GM21390 (cell line): ENCODE measurements around the gene NID1.
"Not testable (repeated sequence)": the region's sequence is repeated elsewhere in the genome, so short reads cannot be mapped to it uniquely, and the experiment has no call there.

Source experiments
- ATAC-seq: cut with Tn5 transposase; IDR thresholded peaks from one replicate; pipeline ENCODE4 v1.9.1; 2021; ENCODE audit not compliant: unreplicated experiment

The NID1 gene

DNA sequence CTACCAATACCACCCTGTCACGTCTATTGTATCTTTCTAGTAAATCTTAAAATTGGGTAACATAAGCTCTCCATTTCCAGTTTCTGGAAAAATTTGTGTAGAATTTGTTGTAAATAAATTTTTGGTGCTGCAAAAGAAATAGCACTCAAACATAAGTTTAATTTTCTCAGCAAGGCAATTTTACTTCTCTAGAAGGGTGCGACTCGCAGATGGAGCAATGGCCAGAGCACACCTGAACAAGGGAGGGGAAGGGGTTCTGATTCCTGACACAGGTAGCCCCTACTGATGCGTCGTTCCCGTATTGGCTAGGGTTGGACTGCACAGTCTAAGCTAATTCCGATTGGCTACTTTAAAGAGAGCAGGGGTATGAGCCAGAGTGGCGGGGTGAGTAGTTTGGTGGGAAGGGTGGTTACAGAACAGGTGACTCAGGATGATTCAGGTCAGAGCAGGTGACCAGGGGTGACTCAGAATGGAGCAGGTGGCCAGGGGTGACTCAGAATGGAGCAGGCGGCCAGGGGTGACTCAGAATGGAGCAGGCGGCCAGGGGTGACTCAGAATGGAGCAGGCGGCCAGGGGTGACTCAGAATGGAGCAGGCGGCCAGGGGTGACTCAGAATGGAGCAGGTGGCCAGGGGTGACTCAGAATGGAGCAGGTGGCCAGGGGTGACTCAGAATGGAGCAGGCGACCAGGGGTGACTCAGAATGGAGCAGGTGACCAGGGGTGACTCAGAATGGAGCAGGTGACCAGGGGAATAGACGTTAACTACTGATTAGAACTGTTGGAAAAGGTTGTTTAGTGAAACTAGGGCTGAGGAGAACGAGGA lies 32.0 kb upstream of the NID1 start:
- ATAC-seq = not testable (repeated sequence)

DNA sequence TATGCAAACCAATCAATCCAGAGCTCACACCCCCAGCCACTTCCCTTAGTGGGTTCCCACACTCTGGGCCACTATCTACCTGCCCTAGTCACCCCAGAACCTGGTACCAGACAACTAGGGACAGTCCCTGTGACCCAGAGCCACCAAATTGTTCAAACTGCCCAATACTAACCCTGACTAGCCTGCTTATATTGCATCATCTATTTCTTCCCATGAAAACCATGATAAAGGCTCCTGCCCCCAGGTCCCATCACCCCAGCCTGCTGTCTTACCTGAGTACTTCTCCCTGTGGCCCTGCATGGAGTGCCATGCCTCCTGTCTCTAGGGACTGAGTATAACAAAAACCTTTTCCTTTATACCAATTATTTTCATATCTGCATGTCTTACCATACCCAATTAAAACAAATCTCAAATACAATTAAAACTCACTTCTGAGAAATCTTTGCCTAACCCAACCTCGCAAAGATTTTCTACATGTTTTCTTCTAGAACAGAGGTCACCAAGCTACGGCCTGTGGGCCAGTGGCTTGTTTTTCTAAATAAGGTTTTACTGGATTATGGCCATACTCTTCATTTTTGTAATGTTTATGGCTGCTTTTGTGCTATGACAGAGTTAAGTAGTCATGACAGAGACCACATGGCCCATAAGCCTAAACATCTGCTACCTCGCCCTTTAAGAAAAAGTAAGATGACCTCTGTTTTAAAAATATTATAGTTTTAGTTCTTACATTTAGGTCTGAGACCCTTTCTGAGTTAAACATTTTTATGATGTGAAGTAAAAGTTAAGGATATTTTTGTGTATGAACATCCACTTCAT lies 31.0 kb upstream of the NID1 start:
- ATAC-seq = no peak

DNA sequence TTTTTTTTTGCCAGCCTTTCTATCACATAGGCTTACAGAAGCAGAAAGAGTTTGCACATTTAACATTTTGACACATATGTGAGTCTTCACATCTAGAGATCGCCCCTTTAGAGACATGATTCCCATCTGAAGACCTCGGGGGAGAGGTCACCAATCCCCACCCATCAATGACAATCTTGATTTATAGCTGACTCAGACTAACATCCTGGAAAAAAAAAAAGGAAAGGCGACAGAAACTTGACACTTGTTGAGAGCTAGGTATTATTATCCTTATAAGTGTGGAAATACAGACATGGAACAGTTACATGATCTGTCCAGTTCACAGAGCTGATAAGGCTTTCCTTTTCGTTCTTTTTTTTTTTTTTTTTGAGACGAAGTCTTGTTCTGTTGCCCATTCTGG lies 28.0 kb upstream of the NID1 start:
- ATAC-seq = no peak

DNA sequence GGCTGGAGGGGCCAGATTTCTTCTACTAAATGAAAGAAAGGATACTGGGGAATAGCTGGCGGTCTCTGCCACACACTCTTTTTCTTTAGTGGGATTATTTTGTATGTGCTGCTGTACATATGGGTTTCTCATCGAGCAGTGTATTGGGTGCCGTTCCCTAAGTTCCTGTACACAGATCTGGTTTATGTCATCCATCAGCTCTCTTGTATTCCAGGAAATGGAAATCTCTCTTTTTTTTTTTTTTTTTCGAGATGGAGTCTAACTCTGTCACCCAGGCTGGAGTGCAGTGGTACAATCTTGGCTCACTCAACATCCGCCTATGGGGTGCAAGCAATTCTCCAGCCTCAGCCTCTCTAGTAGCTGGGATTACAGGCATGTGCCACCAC lies 27.0 kb upstream of the NID1 start:
- ATAC-seq = no peak

DNA sequence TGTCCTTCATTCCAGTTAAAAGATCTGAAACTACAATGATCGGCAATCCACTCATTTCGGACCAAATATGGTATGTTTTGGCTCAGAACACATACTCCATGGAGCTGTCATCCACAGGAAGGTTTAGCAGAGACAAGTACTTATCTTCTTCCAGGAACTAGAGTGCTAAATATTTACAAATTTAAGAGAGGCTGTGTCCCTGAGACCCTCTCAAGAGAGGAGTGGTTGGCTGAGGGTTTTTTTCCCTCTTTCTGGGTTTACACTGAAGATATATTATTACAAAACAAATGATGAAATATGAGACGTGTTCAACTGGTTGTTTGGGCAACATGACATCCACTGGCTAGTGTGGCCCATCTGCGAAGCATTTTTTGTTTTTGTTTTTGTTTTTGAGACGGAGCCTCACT lies 25.9 kb upstream of the NID1 start:
- ATAC-seq = no peak

DNA sequence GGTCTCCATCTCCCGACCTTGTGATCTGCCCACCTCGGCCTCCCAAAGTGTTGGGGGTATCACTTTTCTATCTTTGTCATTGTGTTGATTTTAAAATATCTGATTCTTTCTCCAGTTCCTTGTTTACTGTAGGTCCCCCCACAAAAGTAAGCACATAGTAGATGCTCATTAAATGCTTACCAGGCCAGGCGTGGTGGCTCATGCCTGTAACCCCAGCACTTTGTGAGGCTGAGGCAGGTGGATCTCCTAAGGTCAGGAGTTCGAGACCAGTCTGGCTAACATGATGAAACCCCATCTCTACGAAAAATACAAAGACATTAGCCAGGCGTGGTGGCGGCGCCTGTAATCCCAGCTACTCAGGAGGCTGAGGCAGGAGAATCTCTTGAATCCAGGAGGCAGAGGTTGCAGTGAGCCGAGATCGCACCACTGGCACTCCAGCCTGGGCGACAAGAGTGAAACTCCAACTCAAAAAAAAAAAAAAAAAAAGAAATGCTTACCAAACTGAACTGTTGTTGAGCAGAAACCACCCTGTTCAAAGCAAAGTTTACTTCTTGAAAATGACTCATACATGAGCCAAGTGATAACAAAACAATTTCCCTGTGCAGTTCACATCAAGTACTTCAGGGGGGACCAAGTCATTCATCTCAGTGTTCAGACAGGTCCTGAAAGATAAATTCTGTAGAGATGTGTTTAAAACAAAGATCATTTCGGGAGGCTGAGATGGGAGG lies 24.3 kb upstream of the NID1 start:
- no peak for ATAC-seq

DNA sequence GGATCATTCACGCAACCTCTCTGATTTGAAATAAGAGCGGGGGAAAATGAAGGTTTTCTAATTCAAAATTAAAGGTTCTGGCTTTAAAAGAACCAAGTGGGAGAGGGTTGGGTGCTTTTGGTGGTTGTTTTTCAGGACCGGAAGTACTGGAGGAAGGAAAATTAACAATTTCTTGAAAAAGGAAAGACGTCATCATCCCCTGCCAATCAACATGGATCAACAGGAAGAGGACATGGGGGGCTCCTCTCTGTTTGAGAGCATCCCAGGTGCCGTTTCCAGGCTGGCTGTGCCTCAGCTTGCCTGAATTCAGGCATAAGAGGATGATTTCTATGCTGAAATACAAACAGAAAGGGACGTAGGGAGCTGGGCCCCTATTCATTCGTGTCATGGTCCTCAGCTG lies 21.6 kb upstream of the NID1 start:
- no peak for ATAC-seq

DNA sequence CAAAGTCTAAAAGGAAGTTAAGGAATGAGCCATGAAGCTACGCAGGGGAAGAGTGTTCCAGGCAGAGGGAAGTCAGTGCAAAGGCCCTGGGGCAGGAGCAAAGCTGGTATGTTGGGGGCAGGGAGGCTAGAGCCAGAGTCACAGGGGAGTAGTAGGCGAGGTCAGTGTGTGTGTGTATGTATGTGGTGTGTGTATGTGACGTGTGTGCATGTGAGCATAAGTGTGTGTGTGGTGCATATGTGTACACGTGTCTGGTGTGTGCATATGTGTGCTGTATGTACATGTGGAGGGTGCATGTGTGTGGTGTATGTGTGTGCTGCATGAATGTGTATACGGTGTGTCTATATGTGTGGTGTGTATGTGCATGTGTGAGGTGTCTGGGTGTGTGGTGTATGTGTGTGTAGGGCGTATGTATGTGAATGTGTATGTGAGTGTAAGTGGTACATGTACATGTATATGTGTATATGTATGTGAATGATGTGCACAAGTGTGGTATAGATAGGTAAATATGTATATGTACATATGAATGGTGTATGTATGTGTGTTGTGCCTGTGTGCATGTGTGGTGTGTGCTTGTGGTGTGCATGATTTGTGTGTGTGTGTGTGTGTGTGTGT lies 20.8 kb upstream of the NID1 start:
- no peak for ATAC-seq

DNA sequence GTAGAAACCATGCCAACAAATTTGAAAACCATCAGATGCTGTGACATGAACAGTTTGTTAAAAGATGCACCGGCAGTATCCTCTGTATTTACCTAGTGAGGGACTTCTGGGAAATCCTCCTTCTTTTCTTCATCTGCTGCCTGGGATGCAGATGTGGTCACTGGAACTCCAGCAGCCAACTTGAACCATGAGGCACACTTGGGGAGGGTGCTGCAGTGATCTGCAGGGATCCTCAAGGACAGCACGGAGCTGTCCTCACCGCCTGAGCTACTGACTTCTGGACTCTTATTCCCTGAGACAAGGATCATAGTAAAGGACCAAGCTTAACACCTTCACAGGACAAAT lies 19.5 kb upstream of the NID1 start:
- no peak for ATAC-seq

DNA sequence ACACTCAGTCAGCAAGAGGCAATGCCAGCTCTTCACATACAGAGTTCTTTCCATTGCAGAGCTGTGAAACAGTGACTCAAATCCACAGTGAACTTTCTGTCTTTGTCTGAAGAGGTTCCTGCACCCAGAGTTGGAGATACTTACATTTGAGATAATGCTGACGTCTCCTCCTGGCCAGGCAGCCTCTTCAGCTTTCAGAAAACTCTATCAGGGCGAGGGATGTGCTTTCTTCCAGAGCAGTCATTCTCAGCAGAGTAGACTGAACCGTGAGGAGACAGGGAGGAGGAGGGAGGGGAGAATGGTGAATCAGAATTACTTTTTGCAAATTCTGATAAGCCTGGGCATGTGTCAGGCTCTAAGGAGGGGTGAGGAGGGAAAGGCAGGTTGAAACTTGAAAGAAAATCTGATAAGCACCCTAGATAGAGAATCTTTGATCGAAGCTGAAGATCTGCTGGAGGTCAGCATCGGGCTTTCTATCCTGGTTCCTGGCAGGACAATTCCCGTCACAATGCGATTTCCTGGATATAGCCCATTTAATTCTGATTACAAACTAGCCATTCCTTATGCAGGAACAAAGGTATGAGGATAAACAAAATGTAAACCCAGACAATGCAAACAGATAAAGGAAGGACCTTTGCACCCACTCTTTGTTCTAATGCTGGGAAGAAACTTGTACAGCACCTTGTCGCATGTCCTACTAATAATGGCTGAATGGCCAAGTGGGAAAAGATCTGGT lies 18.9 kb upstream of the NID1 start:
- ATAC-seq = no peak

DNA sequence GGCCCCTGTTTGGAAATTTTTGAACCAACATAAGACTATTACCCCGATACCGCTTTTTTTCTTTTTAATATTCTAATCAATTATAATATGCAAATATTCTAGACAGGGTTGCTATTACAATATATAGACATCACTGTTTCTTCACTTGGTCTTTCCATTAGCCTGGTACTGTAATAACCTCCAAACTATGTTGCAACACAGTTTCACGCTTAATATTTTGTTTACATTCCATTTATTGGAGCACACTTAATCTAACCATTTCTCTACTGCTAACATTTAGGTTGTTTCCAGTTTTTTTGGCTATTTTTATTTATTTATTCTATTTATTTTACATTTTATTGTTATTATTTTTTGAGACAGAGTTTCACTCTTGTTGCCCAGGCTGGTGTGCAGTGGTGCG lies 17.6 kb upstream of the NID1 start:
- ATAC-seq = no peak

DNA sequence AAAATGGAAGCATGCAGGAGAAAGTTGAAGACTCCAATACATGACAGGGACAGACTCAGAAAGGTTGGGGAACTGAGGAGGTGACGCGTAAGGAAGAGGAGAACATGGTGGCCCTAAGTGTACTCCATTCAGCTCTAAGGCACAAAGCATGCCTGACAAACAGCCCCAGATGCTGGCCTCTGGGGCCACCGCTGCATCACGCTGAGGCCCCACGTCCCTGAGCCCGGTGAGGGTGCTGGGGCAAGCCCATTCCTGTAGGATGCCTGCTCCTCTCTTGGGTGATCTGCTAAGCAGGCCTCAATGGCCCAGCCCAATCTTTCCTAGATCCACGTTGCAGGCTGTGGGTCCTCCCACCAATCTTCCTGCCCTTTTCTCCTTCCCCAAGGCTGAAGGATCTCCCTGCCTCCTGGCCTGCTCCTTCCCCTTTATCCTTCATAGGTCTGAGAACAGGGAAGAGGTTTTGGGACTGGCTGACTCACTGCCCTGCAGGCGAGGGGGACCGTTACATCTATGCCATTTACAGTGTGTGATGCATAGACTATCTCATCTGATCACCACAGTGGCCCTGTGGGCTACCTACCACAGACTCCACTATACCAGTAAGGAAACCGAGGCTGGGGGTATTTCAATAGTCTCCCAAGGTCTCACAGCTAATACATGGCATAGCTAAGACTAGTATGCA lies 16.8 kb upstream of the NID1 start:
- no peak for ATAC-seq

DNA sequence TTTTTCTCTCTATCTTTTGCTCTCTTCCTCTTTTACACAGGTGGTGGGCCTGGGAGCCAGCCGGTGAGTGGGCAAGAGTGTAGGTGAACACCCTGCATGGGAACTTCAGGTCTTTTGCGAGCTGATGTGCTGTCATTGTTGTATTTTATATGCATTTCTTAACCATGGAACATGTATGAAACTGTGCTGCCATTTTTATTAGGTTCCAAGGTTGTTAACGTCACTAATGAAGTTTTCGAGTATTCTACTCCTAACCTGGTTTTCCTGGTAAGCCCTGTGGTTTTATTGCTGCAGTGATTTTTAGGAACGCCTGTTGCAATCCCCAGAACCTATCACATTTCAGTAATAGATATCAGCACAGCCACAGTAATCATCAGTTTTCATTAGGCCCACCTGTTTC lies 14.8 kb upstream of the NID1 start:
- no peak for ATAC-seq

DNA sequence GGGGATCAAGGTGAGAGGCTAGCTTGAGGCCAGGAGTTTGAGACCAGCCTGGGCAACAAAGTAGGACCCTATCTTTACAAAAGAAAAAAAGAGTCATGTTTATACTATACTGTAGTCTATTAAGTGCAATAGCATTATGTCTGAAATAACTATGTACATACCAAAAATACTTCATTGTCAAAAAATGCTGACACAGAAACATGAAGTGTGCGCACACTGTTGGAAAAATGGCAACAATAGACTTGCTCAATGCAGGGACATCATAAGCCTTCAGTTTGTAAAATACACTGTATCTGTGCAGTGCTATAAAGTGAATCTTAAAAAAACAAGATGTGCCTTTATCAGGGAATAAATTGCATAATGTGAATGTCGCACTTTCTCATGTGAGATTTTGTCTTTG lies 14.1 kb upstream of the NID1 start:
- ATAC-seq = no peak

DNA sequence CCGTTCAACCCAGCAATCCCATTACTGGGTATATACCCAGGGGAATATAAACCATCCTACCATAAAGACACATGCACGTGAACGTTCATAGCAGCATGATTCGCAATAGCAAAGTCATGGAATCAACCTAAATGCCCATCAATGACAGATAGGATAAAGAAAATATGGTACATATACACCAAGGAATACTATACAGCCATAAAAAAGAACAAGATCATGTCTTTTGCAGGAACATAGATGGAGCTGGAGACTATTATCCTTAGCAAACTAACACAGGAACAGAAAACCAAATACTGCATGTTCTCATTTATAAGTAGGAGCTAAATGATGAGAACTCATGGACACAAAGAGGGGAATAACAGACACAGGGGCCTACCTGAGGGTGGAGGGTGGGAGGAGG lies 13.2 kb upstream of the NID1 start:
- ATAC-seq = not testable (repeated sequence)

DNA sequence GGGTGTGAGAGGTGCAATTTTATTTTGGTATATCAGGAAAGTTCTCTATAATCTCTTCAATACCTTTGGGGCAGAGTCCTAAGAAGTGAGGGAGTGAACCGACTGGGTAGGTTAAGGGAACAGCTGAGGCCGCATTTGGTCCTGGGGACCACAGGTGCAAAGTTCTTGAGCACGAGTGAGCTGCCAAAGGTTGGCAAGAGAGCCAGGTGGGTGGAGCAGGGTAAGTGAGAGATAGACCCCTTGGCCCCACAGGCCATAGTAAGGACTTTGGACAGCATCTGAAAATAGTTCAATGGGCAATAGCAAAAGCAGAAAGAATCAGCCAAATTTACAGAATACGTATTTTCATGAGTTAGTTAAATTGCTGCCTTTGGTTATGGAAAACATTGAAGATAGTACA lies 11.0 kb upstream of the NID1 start:
- ATAC-seq = no peak

DNA sequence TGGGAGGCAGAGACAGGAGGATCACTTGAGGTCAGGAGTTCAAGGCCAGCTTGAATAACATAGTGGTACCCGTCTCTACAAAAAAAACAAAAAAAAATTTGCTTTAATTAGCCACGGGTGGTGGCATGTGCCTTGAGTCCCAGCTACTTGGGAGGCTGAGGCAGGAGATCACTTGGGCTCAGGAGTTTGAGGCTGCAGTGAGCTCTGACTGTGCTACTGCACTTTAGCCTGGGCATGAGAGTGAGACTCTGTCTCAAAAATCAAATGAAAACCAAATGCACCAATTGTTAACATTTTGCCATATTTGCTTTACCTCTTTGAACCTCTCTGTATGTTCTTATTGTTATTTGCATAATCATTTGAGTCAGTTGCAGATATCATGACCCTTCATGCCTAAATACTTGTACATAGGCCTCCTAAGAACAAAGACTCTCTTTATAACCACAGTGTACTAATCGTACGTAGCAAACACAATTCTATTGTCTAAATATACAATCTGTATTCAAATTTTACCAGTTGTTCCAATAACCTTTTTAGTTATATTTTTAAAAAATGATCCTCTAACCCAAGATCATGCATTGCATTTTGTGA lies 8.5 kb upstream of the NID1 start:
- no peak for ATAC-seq

DNA sequence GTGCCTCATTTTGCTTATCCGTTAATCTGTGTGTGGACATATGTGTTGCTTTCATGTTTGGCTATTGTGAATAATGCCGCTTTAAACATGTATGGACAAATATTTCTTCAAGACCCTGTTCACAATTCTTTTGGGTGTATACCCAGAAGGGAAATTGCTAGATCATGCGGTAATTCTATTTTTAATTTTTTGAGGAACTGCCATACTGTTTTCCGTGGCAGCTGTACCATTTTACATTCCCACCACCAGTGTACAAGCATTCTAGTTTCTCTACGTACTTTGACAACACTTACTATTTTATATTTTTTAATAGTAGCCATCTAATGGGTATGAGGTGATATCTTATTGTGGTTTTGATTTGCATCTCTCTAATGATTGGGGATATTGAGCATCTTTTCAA lies 7.1 kb upstream of the NID1 start:
- no peak for ATAC-seq

DNA sequence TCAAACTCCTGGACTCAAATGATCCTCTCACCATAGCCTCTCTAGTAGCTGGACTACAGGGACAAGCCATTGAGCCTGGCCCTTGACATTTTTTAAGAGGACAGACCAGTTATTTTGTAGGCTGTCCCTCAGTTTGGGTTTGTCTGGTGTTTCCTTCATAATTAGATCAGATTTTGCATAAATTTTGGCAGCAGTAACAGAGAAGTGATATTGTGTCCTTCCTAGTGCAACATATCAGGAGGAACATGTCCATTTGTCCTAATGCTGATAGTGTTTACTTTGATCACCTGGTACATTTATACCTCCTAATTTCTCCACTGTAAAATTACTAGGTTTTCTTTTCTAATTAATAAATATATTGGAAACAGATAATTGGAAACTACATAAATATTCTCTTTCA lies 5.9 kb upstream of the NID1 start:
- no peak for ATAC-seq

DNA sequence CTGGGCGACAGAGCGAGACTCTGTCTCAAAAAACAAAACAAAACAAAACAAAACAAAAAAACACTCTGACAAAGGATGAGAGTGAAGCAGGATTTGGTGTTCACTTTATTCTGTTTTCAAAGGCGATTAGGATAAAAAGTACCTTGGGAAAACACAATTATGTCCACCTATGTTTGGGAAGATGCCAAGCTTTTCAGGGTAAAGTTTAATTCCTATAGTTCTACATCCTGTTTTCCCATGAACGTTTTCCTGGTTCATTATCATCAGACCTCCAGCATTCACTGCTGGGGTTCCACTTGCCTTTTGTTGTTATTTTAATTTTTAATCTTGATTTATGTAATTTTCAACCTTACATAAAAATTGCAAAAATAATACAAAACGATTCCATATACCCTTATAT lies 4.9 kb upstream of the NID1 start:
- ATAC-seq = no peak
